ENCODE measurements around the gene U2SURP. TPM values are rescaled to one million over a fixed set of nuclear protein-coding genes. Genes with fewer than 3 reads are reported as not detected.

Gene U2SURP
- total RNA-seq, 3 donors from 2014 or later (not counting 1 experiment from before 2014, with no cell fraction given), result 165 to 179 (median 172) TPM

- no peaks in the 10 kb centered on the region for H3K4me1 ChIP-seq (ENCODE audit: control insufficient read depth, insufficient read depth, low read length)
- no peak for DNase-seq
- Mint-ChIP-seq H3K27me3 (ENCODE audit: low read depth in 2 of 2) (peaks cover 9 to 13% of the 10 kb centered on the region in 2 donors), H3K4me1 (peaks cover 0 to 7% of the 10 kb centered on the region in 2 donors), H3K27ac (no peak overlapping the region), H3K4me3 (no peak overlapping the region), H3K9me3 (no peaks in the 10 kb centered on the region), H3K36me3 (no peaks in the 10 kb centered on the region)
- no peaks in the 10 kb centered on the region for H3K36me3 ChIP-seq (ENCODE audit: control insufficient read depth, insufficient read depth, low read length)
- H3K9me3 ChIP-seq (ENCODE audit: control insufficient read depth, insufficient read depth, low read length), result no peaks in the 10 kb centered on the region
- no peak for ATAC-seq
- no peaks in the 10 kb centered on the region for H3K27me3 ChIP-seq (ENCODE audit: control insufficient read depth, insufficient read depth, low read length)
- TF ChIP-seq CTCF (IDR thresholded peaks at IDR 0.05), result no peak
- no peak overlapping the region for H3K27ac ChIP-seq (ENCODE audit: low read length)
- intact Hi-C loops (cut with micrococcal nuclease), result no loop called here
- 81% methylated on average over 5 of the region's 5 CpGs for WGBS (ENCODE audit: insufficient coverage)
- H3K4me3 ChIP-seq (ENCODE audit: low read length), result no peak overlapping the region
These were observed 10.6 kb upstream of the U2SURP start for GRCh38 chr3:142990721-142991120.

- DNase-seq (no peak), ATAC-seq (no peak)
- Mint-ChIP-seq H3K27ac (no peak overlapping the region), H3K4me3 (no peak overlapping the region), H3K9me3 (no peaks in the 10 kb centered on the region), H3K4me1 (peaks cover 0 to 7% of the 10 kb centered on the region in 2 donors), H3K27me3 (ENCODE audit: low read depth in 2 of 2) (peaks cover 9 to 18% of the 10 kb centered on the region in 2 donors), H3K36me3 (no peaks in the 10 kb centered on the region)
- Histone ChIP-seq H3K9me3 (ENCODE audit: control insufficient read depth, insufficient read depth, low read length) (no peaks in the 10 kb centered on the region), H3K4me1 (ENCODE audit: control insufficient read depth, insufficient read depth, low read length) (no peaks in the 10 kb centered on the region), H3K27ac (ENCODE audit: low read length) (no peak overlapping the region), H3K36me3 (ENCODE audit: control insufficient read depth, insufficient read depth, low read length) (no peaks in the 10 kb centered on the region), H3K27me3 (ENCODE audit: control insufficient read depth, insufficient read depth, low read length) (no peaks in the 10 kb centered on the region), H3K4me3 (ENCODE audit: low read length) (no peak overlapping the region)
- 92% methylated on average over 7 of the region's 7 CpGs for WGBS (ENCODE audit: insufficient coverage)
- intact Hi-C loops (cut with micrococcal nuclease), result no loop called here
- no peak for TF ChIP-seq CTCF (IDR thresholded peaks at IDR 0.05)
These were observed 9.0 kb upstream of the U2SURP start for GRCh38 chr3:142992323-142992722.

GRCh38 chr3:142993958-142994442, 7.4 kb upstream of the U2SURP start:
- no peaks in the 10 kb centered on the region for H3K9me3 ChIP-seq (ENCODE audit: control insufficient read depth, insufficient read depth, low read length)
- no peak overlapping the region for H3K4me3 Mint-ChIP-seq
- H3K4me1 Mint-ChIP-seq, result peaks cover 0 to 7% of the 10 kb centered on the region in 2 donors
- H3K4me1 ChIP-seq (ENCODE audit: control insufficient read depth, insufficient read depth, low read length), result no peaks in the 10 kb centered on the region
- no peaks in the 10 kb centered on the region for H3K27me3 ChIP-seq (ENCODE audit: control insufficient read depth, insufficient read depth, low read length)
- intact Hi-C loops (cut with micrococcal nuclease), result loop anchor here (2.0 kb wide), 1 partner anchor 407 kb away; no protein-coding TSS in a partner anchor
- H3K27ac Mint-ChIP-seq, result no peak overlapping the region
- ATAC-seq (peak; percentile 68 to 71 (median 69)), DNase-seq (peak; percentile 46 to 79)
- peak; percentile 95 for TF ChIP-seq CTCF (IDR thresholded peaks at IDR 0.05)
- no peaks in the 10 kb centered on the region for H3K36me3 Mint-ChIP-seq
- no peak overlapping the region for H3K27ac ChIP-seq (ENCODE audit: low read length)
- 23% methylated on average over 4 of the region's 4 CpGs for WGBS (ENCODE audit: insufficient coverage)
- H3K4me3 ChIP-seq (ENCODE audit: low read length), result no peak overlapping the region
- H3K9me3 Mint-ChIP-seq, result no peaks in the 10 kb centered on the region
- peaks cover 12 to 17% of the 10 kb centered on the region in 2 donors for H3K27me3 Mint-ChIP-seq (ENCODE audit: low read depth in 2 of 2)
- no peaks in the 10 kb centered on the region for H3K36me3 ChIP-seq (ENCODE audit: control insufficient read depth, insufficient read depth, low read length)

- H3K27ac Mint-ChIP-seq, result no peak overlapping the region
- H3K27me3 ChIP-seq (ENCODE audit: control insufficient read depth, insufficient read depth, low read length), result no peaks in the 10 kb centered on the region
- no peaks in the 10 kb centered on the region for H3K36me3 Mint-ChIP-seq
- no peak for ATAC-seq
- H3K9me3 ChIP-seq (ENCODE audit: control insufficient read depth, insufficient read depth, low read length), result no peaks in the 10 kb centered on the region
- no peak for TF ChIP-seq CTCF (IDR thresholded peaks at IDR 0.05)
- WGBS (ENCODE audit: insufficient coverage), result 44% methylated on average over 1 of the region's 2 CpGs
- DNase-seq, result no peak
- H3K9me3 Mint-ChIP-seq, result no peaks in the 10 kb centered on the region
- H3K27ac ChIP-seq (ENCODE audit: low read length), result no peak overlapping the region
- intact Hi-C loops (cut with micrococcal nuclease), result no loop called here
- H3K36me3 ChIP-seq (ENCODE audit: control insufficient read depth, insufficient read depth, low read length), result no peaks in the 10 kb centered on the region
- H3K4me1 Mint-ChIP-seq, result peaks cover 19 to 22% of the 10 kb centered on the region in 2 donors
- peaks cover 8 to 17% of the 10 kb centered on the region in 2 donors for H3K27me3 Mint-ChIP-seq (ENCODE audit: low read depth in 2 of 2)
- no peak overlapping the region for H3K4me3 Mint-ChIP-seq
- no peak overlapping the region for H3K4me3 ChIP-seq (ENCODE audit: low read length)
- peaks cover 13% of the 10 kb centered on the region for H3K4me1 ChIP-seq (ENCODE audit: control insufficient read depth, insufficient read depth, low read length)
These were observed 4.0 kb upstream of the U2SURP start for GRCh38 chr3:142997330-142997729.
